Astrocyte (in vitro differentiated cells and primary cell): Measurements from ENCODE around the gene ZFR2. TPM values are rescaled to one million over a fixed set of nuclear protein-coding genes. Genes with fewer than 3 reads are reported as not detected.

Source experiments
- DNase-seq: peaks from one replicate; pipeline ENCODE4 v3.0.0-alpha.2; 2010; ENCODE audit warnings: low read depth
- FAIRE-seq: peaks from 2 replicates; lab custom pipeline; 2011; peaks lifted over from hg19 to GRCh38; lab: Jason Lieb, UNC
- H2AFZ ChIP-seq: 2 replicates; pipeline ENCODE4 v1.6.0; 2012; ENCODE audit warnings: low read depth, low read length, inconsistent platforms
- H3K27ac ChIP-seq: 2 replicates; pipeline ENCODE4 v1.5.1; 2011; ENCODE audit warnings: low read depth, low read length, inconsistent platforms
- H3K27me3 ChIP-seq: 2 replicates; pipeline ENCODE4 v1.6.0; 2011; ENCODE audit warnings: low read length, inconsistent platforms; ENCODE audit not compliant: insufficient read depth
- H3K36me3 ChIP-seq: 2 replicates; pipeline ENCODE4 v1.5.1; 2011; ENCODE audit warnings: low read length, inconsistent platforms; ENCODE audit not compliant: insufficient read depth
- H3K4me1 ChIP-seq: 2 replicates; pipeline ENCODE4 v1.5.1; 2011; ENCODE audit warnings: low read length, inconsistent platforms; ENCODE audit not compliant: insufficient read depth
- H3K4me2 ChIP-seq: 2 replicates; pipeline ENCODE4 v1.6.0; 2012; ENCODE audit warnings: low read length, inconsistent platforms
- H3K4me3 ChIP-seq: 2 replicates; pipeline ENCODE4 v1.5.1; 2011; ENCODE audit warnings: low read depth, mild to moderate bottlenecking, low read length, inconsistent platforms; ENCODE audit not compliant: insufficient read depth
- H3K79me2 ChIP-seq: 2 replicates; pipeline ENCODE4 v1.6.0; 2012; ENCODE audit warnings: mild to moderate bottlenecking, low read length, inconsistent platforms; ENCODE audit not compliant: insufficient read depth
- H3K9ac ChIP-seq: 2 replicates; pipeline ENCODE4 v1.6.0; 2012; ENCODE audit warnings: mild to moderate bottlenecking, low read length, inconsistent platforms
- H3K9me3 ChIP-seq: 2 replicates; pipeline ENCODE4 v1.5.1; 2012; ENCODE audit warnings: low read depth, mild to moderate bottlenecking, low read length, inconsistent platforms; ENCODE audit not compliant: insufficient read depth
- H4K20me1 ChIP-seq: 2 replicates; pipeline ENCODE4 v1.6.0; 2012; ENCODE audit warnings: low read length, inconsistent platforms; ENCODE audit not compliant: insufficient read depth
- H3K27ac Mint-ChIP-seq: one replicate; pipeline ENCODE4 v1.8.0; 2021; ENCODE audit warnings: mild to moderate bottlenecking, mixed read lengths; ENCODE audit not compliant: unreplicated experiment
- H3K27me3 Mint-ChIP-seq: one replicate; pipeline ENCODE4 v1.8.0; 2021; ENCODE audit warnings: low read depth, mixed read lengths; ENCODE audit not compliant: unreplicated experiment
- H3K36me3 Mint-ChIP-seq: one replicate; pipeline ENCODE4 v1.8.0; 2021; ENCODE audit warnings: low read depth, mixed read lengths; ENCODE audit not compliant: unreplicated experiment
- H3K4me1 Mint-ChIP-seq: one replicate; pipeline ENCODE4 v1.8.0; 2021; ENCODE audit warnings: low read depth, mixed read lengths; ENCODE audit not compliant: unreplicated experiment
- H3K4me3 Mint-ChIP-seq: one replicate; pipeline ENCODE4 v1.8.0; 2021; ENCODE audit warnings: mild to moderate bottlenecking, moderate library complexity, mixed read lengths; ENCODE audit not compliant: unreplicated experiment
- H3K9me3 Mint-ChIP-seq: one replicate; pipeline ENCODE4 v1.8.0; 2021; ENCODE audit warnings: mild to moderate bottlenecking, mixed read lengths; ENCODE audit not compliant: unreplicated experiment
- EZH2 ChIP-seq: IDR thresholded peaks from 2 replicates; pipeline ENCODE4 v1.6.1; 2012; ENCODE audit warnings: mild to moderate bottlenecking, low read length, inconsistent platforms; ENCODE audit not compliant: insufficient read depth
- total RNA-seq: library from RNA; stranded (reverse); gene quantifications from 2 replicates; pipeline ENCODE4 v1.2.1, GENCODE V29; 2021
- TF ChIP-seq, protein P1 (sequence below): IDR thresholded peaks from 2 replicates; pipeline ENCODE4 v1.5.1; 2011; ENCODE audit warnings: low read depth, mild to moderate bottlenecking, inconsistent platforms, low read length, moderate library complexity; ENCODE audit not compliant: insufficient read depth

The ZFR2 gene
- total RNA-seq, 1 donor from 2014 or later = 2.0 TPM

DNA sequence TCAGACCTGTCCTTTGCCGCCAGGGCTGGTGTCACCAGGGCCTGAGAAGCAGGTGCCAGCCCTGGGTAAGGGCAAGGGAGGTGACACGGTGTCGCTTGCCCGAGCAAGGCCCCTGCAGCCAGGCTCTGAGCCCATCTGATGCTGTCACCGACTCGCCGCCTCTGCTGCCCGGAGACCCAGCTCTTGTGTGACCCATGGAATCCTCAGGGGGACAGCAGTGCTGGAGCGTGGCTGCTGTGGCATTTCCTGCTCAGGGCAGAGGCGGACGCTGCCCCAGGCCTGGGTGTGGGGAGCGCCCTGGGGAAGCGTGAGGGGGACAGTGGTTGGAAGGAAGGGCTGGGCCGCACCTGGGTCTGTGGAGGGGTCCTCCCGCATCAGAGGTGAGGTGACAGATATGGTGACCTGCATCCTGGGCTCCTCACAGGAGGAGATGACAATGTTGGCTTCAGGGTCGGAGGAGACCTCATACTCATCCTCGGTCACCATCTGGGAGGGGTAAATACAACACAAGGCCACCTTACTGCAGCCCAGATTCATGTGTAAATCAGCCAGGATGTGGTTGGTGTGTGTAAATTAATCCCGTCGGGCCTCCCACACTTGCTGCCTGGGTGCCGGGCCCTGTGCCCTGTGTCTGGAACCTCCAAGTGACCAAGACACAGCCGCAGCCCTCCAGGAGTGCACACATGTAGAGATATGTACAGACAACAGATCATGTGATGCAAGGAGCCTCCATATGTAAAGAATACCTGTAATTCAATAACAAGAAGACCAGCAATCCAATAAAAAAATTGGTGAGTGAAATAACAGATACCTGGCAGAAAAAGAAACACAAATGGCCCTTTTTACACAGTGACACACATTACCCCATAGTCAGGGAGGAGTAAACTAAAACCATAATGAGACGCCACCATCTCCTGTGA, 55.1 kb downstream of the ZFR2 start:
- no peak overlapping the region for H3K4me3 Mint-ChIP-seq
- Histone ChIP-seq H3K27me3 (no peaks in the 10 kb centered on the region), H2AFZ (no peak overlapping the region), H3K4me1 (peaks cover 7% of the 10 kb centered on the region), H3K9me3 (no peaks in the 10 kb centered on the region), H3K4me3 (no peak overlapping the region), H3K79me2 (no peaks in the 10 kb centered on the region), H3K27ac (no peak overlapping the region), H4K20me1 (no peaks in the 10 kb centered on the region), H3K4me2 (no peak overlapping the region), H3K9ac (no peak overlapping the region), H3K36me3 (no peaks in the 10 kb centered on the region)
- H3K27ac Mint-ChIP-seq = peak overlapping the region; percentile 19
- H3K27me3 Mint-ChIP-seq = no peaks in the 10 kb centered on the region
- no peaks in the 10 kb centered on the region for H3K36me3 Mint-ChIP-seq
- no peaks in the 10 kb centered on the region for H3K9me3 Mint-ChIP-seq
- TF ChIP-seq EZH2 = no peak
- TF ChIP-seq, protein P1, sequence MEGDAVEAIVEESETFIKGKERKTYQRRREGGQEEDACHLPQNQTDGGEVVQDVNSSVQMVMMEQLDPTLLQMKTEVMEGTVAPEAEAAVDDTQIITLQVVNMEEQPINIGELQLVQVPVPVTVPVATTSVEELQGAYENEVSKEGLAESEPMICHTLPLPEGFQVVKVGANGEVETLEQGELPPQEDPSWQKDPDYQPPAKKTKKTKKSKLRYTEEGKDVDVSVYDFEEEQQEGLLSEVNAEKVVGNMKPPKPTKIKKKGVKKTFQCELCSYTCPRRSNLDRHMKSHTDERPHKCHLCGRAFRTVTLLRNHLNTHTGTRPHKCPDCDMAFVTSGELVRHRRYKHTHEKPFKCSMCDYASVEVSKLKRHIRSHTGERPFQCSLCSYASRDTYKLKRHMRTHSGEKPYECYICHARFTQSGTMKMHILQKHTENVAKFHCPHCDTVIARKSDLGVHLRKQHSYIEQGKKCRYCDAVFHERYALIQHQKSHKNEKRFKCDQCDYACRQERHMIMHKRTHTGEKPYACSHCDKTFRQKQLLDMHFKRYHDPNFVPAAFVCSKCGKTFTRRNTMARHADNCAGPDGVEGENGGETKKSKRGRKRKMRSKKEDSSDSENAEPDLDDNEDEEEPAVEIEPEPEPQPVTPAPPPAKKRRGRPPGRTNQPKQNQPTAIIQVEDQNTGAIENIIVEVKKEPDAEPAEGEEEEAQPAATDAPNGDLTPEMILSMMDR = no peak
- peaks cover 5% of the 10 kb centered on the region for H3K4me1 Mint-ChIP-seq
- DNase-seq = no peak
- no peak for FAIRE-seq

DNA sequence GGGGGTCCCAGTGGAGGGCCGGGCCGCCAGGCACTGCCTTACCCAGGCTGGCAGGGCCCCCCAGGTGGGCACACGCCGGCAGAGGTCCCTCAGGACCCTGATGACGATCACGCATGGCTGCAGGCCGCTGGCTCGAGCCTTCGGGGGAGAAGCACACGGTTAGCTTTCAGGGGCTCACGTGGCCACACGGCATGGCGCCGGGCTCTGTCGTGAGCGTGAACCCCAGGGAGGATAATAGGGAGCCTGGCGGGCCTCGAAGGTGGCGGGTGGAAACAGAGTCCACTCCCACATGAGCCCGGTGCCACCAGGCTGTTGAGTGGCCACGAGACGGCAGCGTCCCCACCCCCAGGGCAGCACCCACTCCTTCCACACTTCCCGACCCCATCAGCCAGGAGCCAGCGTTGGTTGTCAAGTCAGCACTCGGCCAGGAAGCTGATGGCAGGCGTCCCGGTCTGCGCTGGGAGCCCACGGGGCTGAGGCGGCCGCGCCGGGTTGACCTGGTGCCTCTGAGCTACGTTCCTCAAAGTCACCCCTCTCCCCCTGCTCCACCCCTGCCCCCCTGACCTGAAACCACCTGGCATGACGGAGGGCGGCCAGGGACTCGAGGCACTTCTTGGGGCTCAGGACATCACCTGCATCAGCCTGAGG, 58.0 kb downstream of the ZFR2 start:
- Histone ChIP-seq H3K4me3 (no peak overlapping the region), H3K36me3 (no peaks in the 10 kb centered on the region), H3K4me1 (no peaks in the 10 kb centered on the region), H2AFZ (no peak overlapping the region), H3K27me3 (no peaks in the 10 kb centered on the region), H3K27ac (no peak overlapping the region), H3K4me2 (no peak overlapping the region), H3K9me3 (no peaks in the 10 kb centered on the region), H3K9ac (no peak overlapping the region), H4K20me1 (no peaks in the 10 kb centered on the region), H3K79me2 (no peaks in the 10 kb centered on the region)
- no peak for FAIRE-seq
- no peak overlapping the region for H3K27ac Mint-ChIP-seq
- H3K27me3 Mint-ChIP-seq = peaks cover 6% of the 10 kb centered on the region
- no peak for DNase-seq
- H3K9me3 Mint-ChIP-seq = no peaks in the 10 kb centered on the region
- H3K4me1 Mint-ChIP-seq = peaks cover 2% of the 10 kb centered on the region
- H3K4me3 Mint-ChIP-seq = no peak overlapping the region
- TF ChIP-seq EZH2 = no peak
- TF ChIP-seq, protein P1 = no peak
- H3K36me3 Mint-ChIP-seq = no peaks in the 10 kb centered on the region
